SK-N-SH treated with all-trans-retinoic acid at 6 μM for 48 hours (cell line): ENCODE data around the gene IFI27L1.

ENCODE experiments used
- PATZ1 ChIP-seq: fragments of 250-450 bp; sonication (Bioruptor Pico); IDR thresholded peaks from 2 replicates; pipeline ENCODE4 v1.8.0; 2020; ENCODE audit warnings: mild to moderate bottlenecking, moderate library complexity, borderline replicate concordance
- RARB ChIP-seq: fragments of 250-450 bp; sonication (Bioruptor Pico); IDR thresholded peaks from 2 replicates; pipeline ENCODE4 v1.8.0; 2021; ENCODE audit warnings: mild to moderate bottlenecking, moderate library complexity
- SNAI2 ChIP-seq: fragments of 250-450 bp; sonication (Bioruptor Pico); IDR thresholded peaks from 2 replicates; pipeline ENCODE4 v1.5.0; 2020; ENCODE audit warnings: mild to moderate bottlenecking, moderate library complexity
- TOX ChIP-seq: fragments of 250-450 bp; sonication (Bioruptor Pico); IDR thresholded peaks from 2 replicates; pipeline ENCODE4 v1.8.0; 2021; ENCODE audit warnings: mild to moderate bottlenecking, moderate library complexity, borderline replicate concordance
- ZC3H10 ChIP-seq: fragments of 250-450 bp; sonication (Bioruptor Pico); IDR thresholded peaks from 2 replicates; pipeline ENCODE4 v1.5.1; 2021; ENCODE audit warnings: mild to moderate bottlenecking, moderate library complexity
- ZFP30 ChIP-seq: fragments of 450-650 bp; formaldehyde crosslinking; IDR thresholded peaks from 2 replicates; pipeline ENCODE4 v1.5.0; 2022; ENCODE audit warnings: mild to moderate bottlenecking, moderate library complexity

GRCh38 chr14:94132285-94132887 lies 51.3 kb downstream of the IFI27L1 start:
- no peak for TF ChIP-seq ZFP30 (CRISPR knock-in tag)
- TF ChIP-seq PATZ1: no peak
- TF ChIP-seq RARB: no peak
- TF ChIP-seq ZC3H10 (CRISPR knock-in tag): no peak
- TF ChIP-seq SNAI2 (CRISPR knock-in tag): no peak
- TF ChIP-seq TOX (CRISPR knock-in tag): no peak
